ENCODE measurements around the gene UGDH.
"Not testable (repeated sequence)": the region's sequence is repeated elsewhere in the genome, so short reads cannot be mapped to it uniquely, and the experiment has no call there.

Gene UGDH

GRCh38 chr4:39528061-39528465 lies 824 bp upstream of the UGDH start:
- no peak for DNase-seq

DNA sequence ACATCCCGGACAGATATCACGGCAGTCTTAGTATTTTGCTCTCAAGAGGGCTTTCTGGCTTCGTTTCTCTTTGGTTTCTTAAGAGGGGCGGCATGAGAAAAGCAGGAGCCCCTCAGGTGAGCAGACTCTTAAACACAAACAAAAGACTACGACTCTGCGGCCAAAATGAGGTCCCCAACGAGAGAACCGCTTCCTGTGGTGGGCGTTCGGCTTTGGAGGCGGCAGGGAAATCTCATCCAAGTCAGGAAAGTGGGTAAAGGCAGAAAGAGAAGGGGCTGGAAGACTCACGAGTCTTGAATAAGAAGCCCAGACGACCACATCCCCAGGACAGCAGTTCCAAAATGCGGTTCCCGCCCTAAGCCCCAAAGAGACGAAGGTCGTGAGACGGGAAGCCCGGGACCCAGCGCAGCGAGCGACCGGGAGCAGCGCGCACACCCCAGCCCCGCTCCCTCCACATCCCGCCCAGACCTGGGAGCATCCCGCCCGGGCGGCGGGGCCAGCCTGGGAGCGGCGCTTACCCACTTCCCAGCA lies 409 bp downstream of the UGDH start:
- DNase-seq = peak in 1 of 2 donors; percentile 6

GRCh38 chr4:39525822-39526690 lies 1.2 kb downstream of the UGDH start:
- no peak for DNase-seq

DNA sequence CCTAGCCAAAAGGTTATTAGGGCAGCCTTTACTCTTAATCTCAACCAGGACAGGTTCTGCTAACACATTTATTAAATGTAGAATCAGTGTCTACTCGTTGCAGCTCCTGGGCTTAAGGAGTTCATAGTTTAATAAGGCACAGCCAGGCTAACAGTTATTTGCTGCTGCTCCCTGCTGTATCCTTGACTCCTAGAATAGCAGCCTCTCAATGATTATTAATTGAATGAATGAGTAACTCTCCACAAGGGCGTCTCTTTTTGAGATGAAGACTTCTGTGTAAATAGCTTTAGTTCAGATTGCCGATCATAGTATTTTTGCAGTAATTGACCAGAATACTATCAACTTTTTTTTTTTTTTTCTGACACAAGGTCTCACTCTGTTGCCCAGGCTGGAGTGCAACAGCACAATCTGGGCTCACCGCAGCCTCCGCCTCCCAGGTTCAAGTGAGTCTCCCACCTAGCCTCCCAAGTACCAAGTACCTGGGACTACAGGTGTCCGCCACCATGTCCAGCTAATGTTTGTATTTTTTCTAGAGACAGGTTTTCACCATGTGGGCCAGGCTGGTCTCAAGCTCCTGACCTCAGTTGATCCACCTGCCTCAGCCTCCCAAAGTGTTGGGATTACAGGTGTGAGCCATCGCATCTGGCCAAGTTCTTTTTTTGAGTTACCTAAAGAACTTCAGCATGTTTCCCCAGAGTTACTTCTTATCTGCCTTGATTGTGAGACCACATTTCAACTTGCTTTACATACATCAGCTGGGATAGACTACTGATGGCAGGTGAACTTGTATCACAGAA lies 2.9 kb downstream of the UGDH start:
- DNase-seq = no peak

DNA sequence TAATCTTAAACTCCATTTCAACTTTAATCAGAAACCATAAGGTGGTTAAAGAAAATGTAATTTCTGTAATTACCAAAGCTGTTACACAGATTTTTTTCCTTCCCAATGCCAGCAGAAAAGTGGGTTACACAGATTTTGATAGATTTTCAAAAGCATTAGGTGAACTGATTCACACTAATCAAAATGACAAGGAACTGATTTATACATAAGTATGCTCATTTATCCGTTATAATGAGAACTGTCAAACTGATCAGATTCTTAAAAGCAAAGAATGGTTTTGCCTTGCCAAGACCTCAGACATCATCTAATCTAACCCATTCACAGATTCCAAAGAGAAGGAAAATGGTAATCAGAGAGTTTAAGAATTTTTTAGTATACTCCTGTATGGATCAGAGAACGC lies 5.2 kb downstream of the UGDH start:
- no peak for DNase-seq

- DNase-seq = no peak
Measured at GRCh38 chr4:39521253-39521919, 5.9 kb downstream of the UGDH start.

- DNase-seq = no peak
Measured at GRCh38 chr4:39518484-39518883, 8.8 kb downstream of the UGDH start.

- DNase-seq = no peak
Measured at GRCh38 chr4:39516407-39516966, 10.8 kb downstream of the UGDH start.

DNA sequence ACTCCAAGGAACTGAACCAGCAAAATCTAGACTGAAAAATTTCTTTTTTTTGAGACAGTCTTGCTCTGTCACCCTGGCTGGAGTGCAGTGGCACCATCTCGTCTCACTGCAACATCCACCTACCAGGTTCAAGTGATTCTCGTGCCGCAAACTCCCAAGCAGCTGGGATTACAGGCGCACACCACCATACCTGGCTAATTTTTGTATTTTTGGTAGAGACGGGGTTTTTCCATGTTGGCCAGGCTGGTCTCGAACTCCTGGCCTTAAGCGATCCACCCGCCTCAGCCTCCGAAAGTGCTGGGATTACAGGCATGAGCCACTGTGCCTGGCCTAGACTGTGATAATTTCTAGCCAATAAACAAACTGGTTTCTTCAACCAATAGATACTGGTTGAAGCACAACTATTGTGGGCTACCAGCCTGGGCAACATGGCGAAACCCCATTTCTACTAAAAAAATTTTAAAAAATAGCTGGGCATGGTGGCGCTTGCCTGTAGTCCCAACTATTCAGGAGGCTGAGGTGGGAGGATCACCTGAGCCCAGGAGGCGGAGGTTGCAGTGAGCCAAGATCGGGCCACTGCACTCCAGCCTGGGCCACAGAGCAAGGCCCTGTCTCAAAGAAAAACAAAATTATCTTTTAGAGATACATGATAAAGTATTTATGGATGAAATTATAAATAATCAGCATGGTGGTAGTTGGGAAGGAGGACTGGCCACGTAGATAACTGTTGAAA lies 11.4 kb downstream of the UGDH start:
- not testable (repeated sequence) for DNase-seq

DNA sequence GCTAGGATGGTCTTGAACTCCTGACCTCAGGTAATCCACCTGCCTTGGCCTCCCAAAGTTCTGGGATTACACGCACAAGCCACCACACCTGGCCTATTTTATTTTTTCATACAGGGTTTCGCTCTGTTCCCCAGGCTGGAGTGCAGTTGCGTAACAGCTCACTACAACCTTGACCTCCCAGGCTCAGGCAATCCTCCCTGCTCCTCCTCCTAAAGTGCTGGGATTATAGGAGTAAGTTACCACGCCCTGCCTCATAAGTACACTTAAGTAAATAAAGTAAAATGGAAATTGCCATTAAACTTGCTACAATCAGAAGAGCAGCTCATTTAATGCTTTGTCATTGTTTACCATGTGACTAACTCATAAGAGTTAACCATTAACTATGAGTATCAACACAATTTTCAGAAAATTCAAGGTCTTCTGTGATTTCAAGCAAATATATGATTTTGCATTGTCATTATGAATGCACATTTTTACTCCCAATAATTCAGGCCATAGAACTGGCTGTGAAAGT lies 12.3 kb downstream of the UGDH start:
- no peak for DNase-seq

- DNase-seq = not testable (repeated sequence)
Measured at GRCh38 chr4:39514266-39514665, 13.0 kb downstream of the UGDH start.

GRCh38 chr4:39510348-39510929 lies 16.8 kb downstream of the UGDH start:
- no peak for DNase-seq

- DNase-seq = no peak
Measured at GRCh38 chr4:39505581-39505980, 21.7 kb downstream of the UGDH start.

DNA sequence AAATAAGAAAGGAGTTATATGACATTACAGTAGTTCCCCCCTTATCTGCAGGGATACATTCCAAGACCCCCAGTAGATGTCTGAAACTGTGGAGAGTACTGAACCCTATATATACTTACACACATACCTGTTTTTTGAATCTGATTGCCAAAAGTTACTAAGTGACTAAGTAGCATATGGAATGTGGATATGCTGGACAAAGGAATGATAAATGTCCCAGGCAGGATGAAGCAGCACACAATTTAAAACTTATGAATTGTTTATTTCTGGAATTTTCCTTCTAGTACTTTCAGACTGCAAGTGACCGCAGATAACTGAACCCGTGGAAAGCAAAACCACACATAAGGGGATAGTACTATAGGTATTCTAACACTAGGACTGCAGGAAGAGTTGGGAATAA lies 22.7 kb downstream of the UGDH start:
- no peak for DNase-seq

DNA sequence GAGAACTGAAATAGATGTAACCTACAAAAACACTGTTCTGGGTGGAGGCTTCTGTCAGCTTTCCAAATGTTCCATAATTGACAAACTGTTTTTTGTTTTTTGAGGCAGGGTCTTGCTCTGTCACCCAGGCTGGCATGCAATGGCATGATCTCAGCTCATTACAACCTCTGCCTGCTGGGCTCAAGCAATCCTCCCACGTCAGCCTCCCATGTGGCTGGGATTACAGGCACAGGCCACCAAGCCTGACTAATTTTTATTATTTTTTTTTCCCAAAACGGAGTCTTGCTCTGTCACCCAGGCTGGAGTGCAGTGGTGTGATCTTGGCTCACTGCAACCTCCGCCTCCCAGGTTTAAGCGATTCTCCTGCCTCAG lies 24.6 kb downstream of the UGDH start:
- DNase-seq = not testable (repeated sequence)

DNA sequence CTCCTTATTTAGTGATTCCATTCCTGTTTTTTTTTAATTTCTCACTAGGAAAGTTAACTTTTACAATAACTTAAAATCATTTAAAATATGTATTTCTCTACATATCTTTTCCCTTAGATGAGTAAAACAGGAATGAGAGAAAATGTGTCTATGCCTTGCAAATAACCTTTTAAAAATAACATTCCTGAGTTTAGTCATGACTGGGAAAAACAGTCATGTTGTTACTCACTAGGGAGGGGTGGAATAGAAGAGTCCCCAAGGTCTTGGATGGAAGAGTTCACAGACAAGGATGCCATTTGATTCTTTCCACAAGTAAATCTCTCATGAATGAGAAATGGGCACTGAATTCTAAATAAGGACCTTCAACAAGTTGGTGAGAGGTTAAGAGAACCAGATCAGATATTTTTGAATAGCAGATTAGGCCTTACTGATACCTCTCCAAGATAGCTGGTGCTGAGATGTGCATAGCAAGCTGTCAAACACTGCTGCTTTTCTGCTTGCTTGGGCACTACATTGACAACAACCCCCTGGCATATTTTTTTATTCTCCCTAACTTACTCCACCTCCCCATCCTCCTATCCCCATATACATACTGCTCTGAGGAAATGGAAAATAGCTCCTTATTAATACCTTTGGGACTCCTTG lies 25.1 kb downstream of the UGDH start:
- DNase-seq = no peak

GRCh38 chr4:39498727-39499020 lies 28.6 kb downstream of the UGDH start:
- DNase-seq = no peak

DNA sequence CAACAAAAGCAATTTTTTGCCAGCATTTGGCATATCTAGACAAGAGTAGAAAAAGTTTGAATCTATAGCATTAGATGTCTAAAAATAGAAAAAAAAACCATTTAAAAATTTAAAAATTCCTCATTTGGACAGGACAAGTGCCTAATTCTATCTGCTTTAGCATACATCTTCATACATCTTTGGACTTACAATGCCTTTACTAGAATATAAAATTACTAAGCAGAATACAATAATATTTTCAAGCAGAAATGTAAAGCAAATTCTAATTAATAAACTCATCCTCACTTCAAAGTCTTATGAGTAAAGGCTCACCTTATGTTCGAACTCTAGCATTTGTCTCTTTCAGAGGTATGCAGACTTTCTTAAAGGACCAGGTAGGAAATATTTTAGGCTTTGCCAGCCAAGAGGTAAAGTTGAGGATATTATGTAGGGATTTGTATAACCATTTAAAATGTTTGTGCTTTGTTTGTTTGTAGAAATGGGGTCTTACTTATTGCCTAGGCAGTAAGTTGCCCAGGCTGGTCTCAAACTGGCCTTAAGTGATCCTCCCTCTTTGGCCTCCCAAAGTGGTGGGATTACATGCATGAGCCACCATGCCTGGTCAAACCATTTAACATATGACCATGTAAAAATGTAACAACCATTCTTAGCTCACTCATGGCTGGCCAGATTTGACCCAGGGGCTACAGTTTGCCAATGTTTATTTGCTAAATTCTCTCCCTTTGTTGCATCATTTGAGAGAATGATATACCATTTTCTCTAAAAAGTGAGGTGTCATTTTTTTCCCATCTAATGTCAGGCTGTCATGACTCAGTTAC lies 29.1 kb downstream of the UGDH start:
- no peak for DNase-seq

GRCh38 chr4:39495446-39496213 lies 31.6 kb downstream of the UGDH start:
- no peak for DNase-seq

DNA sequence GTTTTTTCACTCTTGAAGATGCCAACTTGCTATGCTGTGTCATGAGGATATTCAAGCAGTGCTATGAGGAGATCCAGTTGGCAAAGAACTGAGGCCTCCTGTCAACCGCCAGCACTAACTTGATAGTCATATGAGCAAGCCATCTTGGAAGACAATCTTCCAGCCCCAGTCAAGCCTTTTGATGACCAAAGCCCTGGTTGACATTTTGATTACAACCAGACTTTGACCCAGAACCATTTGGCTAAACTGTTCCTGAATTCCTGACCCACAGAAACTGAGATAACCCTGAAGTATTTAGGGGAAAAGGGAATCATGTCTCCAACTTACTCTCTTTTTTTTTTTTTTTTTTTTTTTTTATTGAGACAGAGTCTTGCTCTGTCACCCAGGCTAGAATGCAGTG lies 32.9 kb downstream of the UGDH start:
- no peak for DNase-seq

All from CD4-positive, alpha-beta T cell treated with Interleukin-4 for 1 hour (primary cell).